ENCODE measurements around the gene MELK. TPM values are rescaled to one million over a fixed set of nuclear protein-coding genes. Genes with fewer than 3 reads are reported as not detected.

The MELK gene
- total and polyA plus RNA-seq, 2 donors (not counting 3 experiments of a cell fraction or from before 2014, with no cell fraction given), result 19.1 to 52.1 TPM

DNA sequence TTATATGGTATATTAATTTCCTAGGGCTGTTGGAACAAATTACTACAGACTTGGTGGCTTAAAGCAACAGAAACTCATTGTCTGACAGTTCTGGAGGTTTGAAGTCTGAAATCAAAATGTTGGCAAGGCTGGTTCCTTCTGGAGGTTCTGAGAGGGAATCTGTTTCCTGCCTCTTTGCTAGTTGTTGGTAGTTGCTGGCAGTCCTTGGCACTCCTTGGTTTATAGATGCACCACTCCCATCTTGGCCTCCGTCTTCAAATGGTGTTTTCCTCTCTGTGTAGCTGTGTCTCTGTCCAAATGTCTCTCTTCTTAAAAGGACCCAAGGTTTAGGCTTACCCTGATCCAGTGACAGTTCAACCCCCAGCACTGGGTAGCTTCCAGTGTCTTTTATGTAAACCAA, 17.5 kb downstream of the MELK start:
- intact Hi-C loops (cut with micrococcal nuclease), result no loop called here
- TF ChIP-seq FOS (IDR thresholded peaks at IDR 0.05; ENCODE audit: borderline replicate concordance, insufficient read depth, low read length) (no peak), MYC (IDR thresholded peaks at IDR 0.05; ENCODE audit: low read depth, low read length) (no peak), POLR2AphosphoS5 (IDR thresholded peaks at IDR 0.05; ENCODE audit: insufficient read depth, low read depth, low read length) (no peak), GATA2 (IDR thresholded peaks at IDR 0.05; ENCODE audit: insufficient read depth, insufficient read length, low read depth, low read length) (no peak), EZH2 (IDR thresholded peaks at IDR 0.05; ENCODE audit: borderline replicate concordance, low read depth, low read length, severe bottlenecking) (no peak), JUN (IDR thresholded peaks at IDR 0.05; ENCODE audit: borderline replicate concordance, insufficient read depth, insufficient read length, low read depth) (no peak), POLR2A (IDR thresholded peaks at IDR 0.05; ENCODE audit: low read depth, low read length) (no peak)
- TF ChIP-seq, protein P1, sequence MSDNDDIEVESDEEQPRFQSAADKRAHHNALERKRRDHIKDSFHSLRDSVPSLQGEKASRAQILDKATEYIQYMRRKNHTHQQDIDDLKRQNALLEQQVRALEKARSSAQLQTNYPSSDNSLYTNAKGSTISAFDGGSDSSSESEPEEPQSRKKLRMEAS (IDR thresholded peaks at IDR 0.05; ENCODE audit: insufficient read depth, insufficient read length), result no peak
- TSS peak; percentile 8 for BruUV-seq (replicated peaks)
- H2AFZ ChIP-seq (ENCODE audit: low read depth, low read length), result no peak overlapping the region
- DNase-seq (ENCODE audit: low read depth, low spot score), result no peak
- H3K4me3 ChIP-seq (replicated peaks in 1 of 3; ENCODE audit: insufficient read depth in 1 of 3, low read depth in 1 of 3, low read length in 3 of 3), result no peak overlapping the region
- H3K9me1 ChIP-seq (replicated peaks; ENCODE audit: control insufficient read depth, extremely low read depth, insufficient read depth, low read length), result no peaks in the 10 kb centered on the region
- H3K79me2 ChIP-seq (ENCODE audit: control insufficient read depth, insufficient read depth, low read length), result peaks cover 38% of the 10 kb centered on the region
- no peak overlapping the region for H3K9ac ChIP-seq (replicated peaks; ENCODE audit: extremely low read depth, insufficient read depth, low read length)
- FAIRE-seq, result no peak
- dilution Hi-C loops (cut with MboI; ENCODE audit: extremely low pct_ligation_motif_present, low sequenced_read_pairs), result no loop called here
- no peaks in the 10 kb centered on the region for H3K4me1 ChIP-seq (ENCODE audit: control insufficient read depth, extremely low read depth, insufficient read depth, low read length)
- H3K4me2 ChIP-seq (ENCODE audit: insufficient read depth, low read length), result no peak overlapping the region
- no peaks in the 10 kb centered on the region for H4K20me1 ChIP-seq (replicated peaks; ENCODE audit: control insufficient read depth, extremely low read depth, insufficient read depth, low read length)
- POLR2A ChIA-PET, result interaction anchor here (0.7 kb wide), 1 partner anchor 20 kb away, joined by 4 read pairs; no protein-coding TSS in a partner anchor
- peaks cover 0 to 3% of the 10 kb centered on the region in 2 experiments for H3K36me3 ChIP-seq (ENCODE audit: control insufficient read depth in 2 of 2, extremely low read depth in 1 of 2, insufficient read depth in 2 of 2, low read length in 2 of 2)
- no peaks in the 10 kb centered on the region for H3K9me3 ChIP-seq (replicated peaks; ENCODE audit: control insufficient read depth, insufficient read depth, low read length)
- H3K27ac ChIP-seq (ENCODE audit: insufficient read depth, low read depth, low read length), result no peak overlapping the region
- CTCF ChIA-PET, result interaction anchor here (1.4 kb wide), 1 partner anchor 43 kb away, joined by 3 read pairs; no protein-coding TSS in a partner anchor
- no peaks in the 10 kb centered on the region for H3K27me3 ChIP-seq (ENCODE audit: control insufficient read depth in 2 of 2, insufficient read depth in 2 of 2, low read length in 2 of 2)

Data from endothelial cell of umbilical vein (primary cell).